H9 (cell line): ENCODE results near the gene COMP. TPM values are rescaled to one million over a fixed set of nuclear protein-coding genes. Genes with fewer than 3 reads are reported as not detected.

Experiments used
- DNase-seq: peaks from one replicate; pipeline ENCODE4 v3.0.0-alpha.2; 2017
- H2AFZ ChIP-seq: one replicate; pipeline ENCODE4 v1.6.1; 2013; ENCODE audit warnings: mild to moderate bottlenecking, low read length, control low read depth, moderate library complexity
- H2AK5ac ChIP-seq: 2 replicates; pipeline ENCODE4 v1.6.1; 2013; ENCODE audit warnings: low read length, control low read depth, mixed read lengths; ENCODE audit not compliant: insufficient read length
- H2BK120ac ChIP-seq: one replicate; pipeline ENCODE4 v1.6.1; 2013; ENCODE audit warnings: low read depth, mild to moderate bottlenecking, low read length, control low read depth, inconsistent platforms; ENCODE audit not compliant: poor library complexity, severe bottlenecking
- H2BK12ac ChIP-seq: 2 replicates; pipeline ENCODE4 v1.6.1; 2013; ENCODE audit warnings: low read length, control low read depth, mixed read lengths, low read depth; ENCODE audit not compliant: insufficient read length
- H2BK15ac ChIP-seq: 2 replicates; pipeline ENCODE4 v1.6.1; 2013; ENCODE audit warnings: low read depth, low read length, control low read depth
- H2BK20ac ChIP-seq: one replicate; pipeline ENCODE4 v1.6.1; 2013; ENCODE audit warnings: low read depth, mild to moderate bottlenecking, low read length, control low read depth, inconsistent platforms; ENCODE audit not compliant: poor library complexity, severe bottlenecking
- H2BK5ac ChIP-seq: 2 replicates; pipeline ENCODE4 v1.6.1; 2013; ENCODE audit warnings: low read length, control low read depth, mixed read lengths; ENCODE audit not compliant: insufficient read length
- H3K14ac ChIP-seq: 2 replicates; pipeline ENCODE4 v1.6.1; 2013; ENCODE audit warnings: low read length, control low read depth; ENCODE audit not compliant: insufficient read depth
- H3K18ac ChIP-seq: 2 replicates; pipeline ENCODE4 v1.6.1; 2013; ENCODE audit warnings: low read depth, mild to moderate bottlenecking, mixed read lengths, low read length, control low read depth; ENCODE audit not compliant: insufficient read length
- H3K23ac ChIP-seq: 2 replicates; pipeline ENCODE4 v1.6.1; 2013; ENCODE audit warnings: low read length, control low read depth, mixed read lengths, low read depth; ENCODE audit not compliant: insufficient read length
- H3K23me2 ChIP-seq: 2 replicates; pipeline ENCODE4 v1.6.1; 2013; ENCODE audit warnings: low read depth, mild to moderate bottlenecking, mixed read lengths, low read length, control low read depth; ENCODE audit not compliant: insufficient read length, poor library complexity, severe bottlenecking
- H3K27ac ChIP-seq: 2 replicates; pipeline ENCODE4 v1.5.1; 2013; ENCODE audit warnings: low read length, control low read depth, mixed read lengths, low read depth; ENCODE audit not compliant: insufficient read length
- H3K27me3 ChIP-seq: 2 replicates; pipeline ENCODE4 v1.6.1; 2013; ENCODE audit warnings: low read length, control low read depth, inconsistent platforms; ENCODE audit not compliant: insufficient read depth
- H3K4ac ChIP-seq: 2 replicates; pipeline ENCODE4 v1.6.1; 2013; ENCODE audit warnings: low read depth, mild to moderate bottlenecking, control low read depth, inconsistent platforms, low read length, moderate library complexity
- H3K4me1 ChIP-seq: 2 replicates; pipeline ENCODE4 v1.6.1; 2013; ENCODE audit warnings: low read length, control low read depth, inconsistent platforms; ENCODE audit not compliant: insufficient read depth
- H3K4me2 ChIP-seq: 2 replicates; pipeline ENCODE4 v1.6.1; 2013; ENCODE audit warnings: low read length, control low read depth, mixed read lengths; ENCODE audit not compliant: insufficient read length, insufficient read depth
- H3K56ac ChIP-seq: 2 replicates; pipeline ENCODE4 v1.6.1; 2013; ENCODE audit warnings: low read depth, mild to moderate bottlenecking, mixed read lengths, low read length, control low read depth; ENCODE audit not compliant: insufficient read length
- H3K79me1 ChIP-seq: 2 replicates; pipeline ENCODE4 v1.6.1; 2013; ENCODE audit warnings: low read depth, mild to moderate bottlenecking, moderate library complexity, low read length, control low read depth, inconsistent platforms; ENCODE audit not compliant: insufficient read depth, poor library complexity, severe bottlenecking
- H3K79me2 ChIP-seq: 2 replicates; pipeline ENCODE4 v1.6.1; 2013; ENCODE audit warnings: low read length, control low read depth, inconsistent platforms; ENCODE audit not compliant: insufficient read depth
- H3K9ac ChIP-seq: 2 replicates; pipeline ENCODE4 v1.6.1; 2013; ENCODE audit warnings: low read length, control low read depth, mixed read lengths; ENCODE audit not compliant: insufficient read length; ENCODE audit errors: extremely low read depth
- H3K9me3 ChIP-seq: one replicate; pipeline ENCODE4 v1.6.1; 2013; ENCODE audit warnings: low read depth, low read length, inconsistent platforms; ENCODE audit not compliant: control insufficient read depth
- H3T11ph ChIP-seq: one replicate; pipeline ENCODE4 v1.6.1; 2013; ENCODE audit warnings: mild to moderate bottlenecking, low read length, control low read depth, inconsistent platforms
- H4K20me1 ChIP-seq: one replicate; pipeline ENCODE4 v1.6.1; 2013; ENCODE audit not compliant: control insufficient read depth, insufficient read length, insufficient read depth
- H4K5ac ChIP-seq: 2 replicates; pipeline ENCODE4 v1.6.1; 2013; ENCODE audit warnings: low read depth, mild to moderate bottlenecking, mixed read lengths, low read length, control low read depth; ENCODE audit not compliant: insufficient read length
- H4K8ac ChIP-seq: replicated peaks from 2 replicates; pipeline ENCODE4 v1.6.1; 2013; ENCODE audit warnings: low read length, control low read depth, mixed read lengths, low read depth; ENCODE audit not compliant: insufficient read length
- H4K91ac ChIP-seq: 2 replicates; pipeline ENCODE4 v1.6.1; 2013; ENCODE audit warnings: low read depth, mild to moderate bottlenecking, moderate library complexity, mixed read lengths, low read length, control low read depth; ENCODE audit not compliant: insufficient read length
- H3K27ac Mint-ChIP-seq, 3 experiments: 2 replicates in 2 of 3; 3 replicates in 1 of 3; pipeline ENCODE4 v1.8.0; 2020 to 2021; ENCODE audit warnings: mixed read lengths in 3 of 3, mild to moderate bottlenecking in 1 of 3, moderate library complexity in 1 of 3
- H3K27me3 Mint-ChIP-seq: 2 replicates; pipeline ENCODE4 v1.8.0; 2021; ENCODE audit warnings: low read depth, mild to moderate bottlenecking, moderate library complexity, mixed read lengths
- H3K36me3 Mint-ChIP-seq, 3 experiments: 2 replicates in 2 of 3; 3 replicates in 1 of 3; pipeline ENCODE4 v1.8.0; 2020 to 2021; ENCODE audit warnings: low read depth in 3 of 3, mixed read lengths in 3 of 3; ENCODE audit not compliant: insufficient read depth in 1 of 3
- H3K4me1 Mint-ChIP-seq, 2 experiments: 2 replicates each; pipeline ENCODE4 v1.8.0; 2020; ENCODE audit warnings: mixed read lengths in 2 of 2
- H3K4me3 Mint-ChIP-seq, 2 experiments: 2 replicates in 1 of 2; 3 replicates in 1 of 2; pipeline ENCODE4 v1.8.0; 2020 to 2021; ENCODE audit warnings: mild to moderate bottlenecking in 2 of 2, mixed read lengths in 2 of 2, moderate library complexity in 1 of 2
- H3K9me3 Mint-ChIP-seq, 2 experiments: 2 replicates in 1 of 2; 3 replicates in 1 of 2; pipeline ENCODE4 v1.8.0; 2020; ENCODE audit warnings: mild to moderate bottlenecking in 2 of 2, mixed read lengths in 2 of 2, moderate library complexity in 1 of 2
- WGBS: extraction: QIAGEN DNeasy Blood & Tissue Kit; methylation state at CpG from one replicate; pipeline ENCODE4 v1.1.7; 2013; ENCODE audit warnings: missing lambda C conversion rate, low lambda C conversion rate, mixed read lengths; ENCODE audit not compliant: insufficient read length; ENCODE audit errors: extremely low coverage; 5-methylcytosine and 5-hydroxymethylcytosine counted together
- total RNA-seq: library from RNA; stranded (reverse); gene quantifications from 2 replicates; pipeline ENCODE4 v1.2.1, GENCODE V29; 2021
- TF ChIP-seq, protein P1 (sequence below): fragments of 200-600 bp; sonication (generic); conservative IDR thresholded peaks from 3 replicates; pipeline ENCODE4 v1.8.0; 2021; ENCODE audit warnings: antibody characterized with exemption, mild to moderate bottlenecking

The COMP gene
- total RNA-seq, 1 experiment from 2014 or later = 0.15 TPM

DNA sequence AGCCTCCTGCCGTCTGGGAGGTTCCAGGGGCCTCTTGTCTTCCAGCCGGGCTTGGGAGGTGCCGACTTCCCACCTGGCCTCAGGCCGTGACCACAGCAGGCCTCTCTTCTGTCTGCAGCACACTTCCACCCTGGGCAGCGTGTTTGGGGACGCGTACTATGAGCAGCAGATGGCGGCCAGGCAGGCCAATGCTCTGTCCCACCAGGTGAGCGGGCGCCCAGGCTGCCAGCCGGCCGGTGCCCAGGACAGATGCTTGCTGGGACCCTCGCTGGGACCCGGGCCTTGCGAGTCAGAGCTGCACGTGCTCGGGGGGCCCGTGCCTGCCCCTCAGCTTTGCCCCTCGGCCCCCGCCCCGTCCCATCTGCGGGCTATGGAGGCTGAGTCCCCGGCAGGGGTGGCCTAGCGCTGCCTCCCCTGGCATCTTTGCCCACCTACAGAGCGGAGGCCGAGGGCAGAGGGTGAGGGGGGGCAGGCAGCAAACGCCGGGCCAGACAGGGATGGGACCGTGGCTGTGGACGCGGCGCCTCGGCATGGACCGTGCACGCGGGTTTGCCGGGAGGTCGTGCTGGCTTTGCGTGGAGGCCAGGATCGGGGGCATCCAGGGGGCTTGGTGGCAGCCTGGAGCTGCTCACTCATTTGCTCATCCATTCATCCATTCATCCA lies 16.2 kb downstream of the COMP start:
- Histone ChIP-seq H3K4me2 (no peak overlapping the region), H3K9ac (no peak overlapping the region), H2AFZ (no peak overlapping the region), H3T11ph (no peak overlapping the region), H4K91ac (no peak overlapping the region), H3K79me2 (no peaks in the 10 kb centered on the region), H3K23me2 (no peaks in the 10 kb centered on the region), H3K4me1 (no peaks in the 10 kb centered on the region), H2BK20ac (no peak overlapping the region), H2BK15ac (no peak overlapping the region), H3K27ac (no peak overlapping the region), H3K4ac (no peak overlapping the region), H3K18ac (no peak overlapping the region), H3K9me3 (no peaks in the 10 kb centered on the region), H3K27me3 (peaks cover 67% of the 10 kb centered on the region), H2BK12ac (no peak overlapping the region), H2AK5ac (no peak overlapping the region), H3K79me1 (no peaks in the 10 kb centered on the region), H2BK5ac (no peak overlapping the region), H4K20me1 (no peaks in the 10 kb centered on the region), H4K5ac (no peak overlapping the region), H3K23ac (no peak overlapping the region), H4K8ac (no peak overlapping the region), H3K14ac (no peak overlapping the region), H3K56ac (no peak overlapping the region), H2BK120ac (no peak overlapping the region)
- TF ChIP-seq, protein P1, sequence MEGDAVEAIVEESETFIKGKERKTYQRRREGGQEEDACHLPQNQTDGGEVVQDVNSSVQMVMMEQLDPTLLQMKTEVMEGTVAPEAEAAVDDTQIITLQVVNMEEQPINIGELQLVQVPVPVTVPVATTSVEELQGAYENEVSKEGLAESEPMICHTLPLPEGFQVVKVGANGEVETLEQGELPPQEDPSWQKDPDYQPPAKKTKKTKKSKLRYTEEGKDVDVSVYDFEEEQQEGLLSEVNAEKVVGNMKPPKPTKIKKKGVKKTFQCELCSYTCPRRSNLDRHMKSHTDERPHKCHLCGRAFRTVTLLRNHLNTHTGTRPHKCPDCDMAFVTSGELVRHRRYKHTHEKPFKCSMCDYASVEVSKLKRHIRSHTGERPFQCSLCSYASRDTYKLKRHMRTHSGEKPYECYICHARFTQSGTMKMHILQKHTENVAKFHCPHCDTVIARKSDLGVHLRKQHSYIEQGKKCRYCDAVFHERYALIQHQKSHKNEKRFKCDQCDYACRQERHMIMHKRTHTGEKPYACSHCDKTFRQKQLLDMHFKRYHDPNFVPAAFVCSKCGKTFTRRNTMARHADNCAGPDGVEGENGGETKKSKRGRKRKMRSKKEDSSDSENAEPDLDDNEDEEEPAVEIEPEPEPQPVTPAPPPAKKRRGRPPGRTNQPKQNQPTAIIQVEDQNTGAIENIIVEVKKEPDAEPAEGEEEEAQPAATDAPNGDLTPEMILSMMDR = no peak
- Mint-ChIP-seq H3K36me3 (no peaks in the 10 kb centered on the region), H3K27ac (no peak overlapping the region), H3K27me3 (peaks cover 96% of the 10 kb centered on the region), H3K9me3 (no peaks in the 10 kb centered on the region), H3K4me1 (peaks cover 4 to 9% of the 10 kb centered on the region in 2 experiments; a peak in 3 of 4 replicates), H3K4me3 (no peak overlapping the region)
- WGBS = no CpG with 5 or more reads among the region's 40 CpGs
- no peak for DNase-seq
